GM10266 (cell line): Measurements from ENCODE around the gene CNOT6L.

Source experiments
- DNase-seq: peaks from one replicate; pipeline ENCODE4 v3.0.0; 2012; ENCODE audit errors: extremely low spot score
- CTCF ChIP-seq: IDR thresholded peaks from 2 replicates; pipeline ENCODE4 v1.5.1; 2012; ENCODE audit warnings: mild to moderate bottlenecking, low read depth; ENCODE audit not compliant: control insufficient read depth, insufficient read depth; ENCODE audit errors: missing control alignments

CNOT6L gene

DNA sequence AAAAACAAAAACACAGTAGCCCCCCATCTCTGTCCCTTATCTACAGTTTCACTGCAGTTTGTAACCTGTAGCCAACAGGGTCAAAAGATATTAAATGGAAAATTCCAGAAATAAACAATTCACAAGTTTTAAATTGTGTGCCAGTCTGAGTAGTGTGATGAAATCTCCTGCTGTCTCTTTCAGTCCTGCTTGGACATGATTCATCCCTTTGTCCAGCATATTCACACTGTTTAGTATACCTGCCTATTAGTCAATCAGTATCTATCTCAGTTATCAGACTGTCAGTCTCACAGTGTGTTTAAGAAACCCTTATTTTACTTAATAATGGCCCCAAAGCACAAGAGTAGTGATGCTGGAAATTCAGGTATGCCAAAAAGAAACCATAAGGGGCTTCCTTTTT is 21.9 kb downstream of the CNOT6L start:
- no peak for TF ChIP-seq CTCF
- no peak for DNase-seq

DNA sequence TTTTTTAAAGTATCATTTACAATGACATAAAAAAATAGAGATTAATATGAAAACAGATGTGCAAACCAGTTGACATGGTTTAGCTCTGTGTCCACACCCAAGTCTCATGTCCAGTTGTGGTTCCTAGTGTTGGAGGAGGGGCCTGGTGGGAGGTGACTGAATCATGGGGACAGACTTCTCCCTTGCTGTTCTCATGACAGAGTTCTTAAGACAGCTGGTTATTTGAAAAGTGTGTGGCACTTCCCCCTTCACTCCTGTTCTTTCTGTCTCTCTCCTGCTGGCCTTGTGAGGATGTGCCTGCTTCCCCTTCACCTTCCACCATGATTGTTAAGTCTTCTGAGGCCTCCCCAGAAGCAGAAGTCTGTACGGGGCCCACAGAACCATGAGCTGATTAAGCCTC is 23.8 kb downstream of the CNOT6L start:
- no peak for DNase-seq
- TF ChIP-seq CTCF = no peak

- TF ChIP-seq CTCF = no peak
- no peak for DNase-seq
Observed at GRCh38 chr4:77790146-77790545, 29.0 kb downstream of the CNOT6L start.

GRCh38 chr4:77788990-77789389 is 30.2 kb downstream of the CNOT6L start:
- TF ChIP-seq CTCF = no peak
- no peak for DNase-seq

- no peak for TF ChIP-seq CTCF
- no peak for DNase-seq
Observed at GRCh38 chr4:77787969-77788368, 31.2 kb downstream of the CNOT6L start.

DNA sequence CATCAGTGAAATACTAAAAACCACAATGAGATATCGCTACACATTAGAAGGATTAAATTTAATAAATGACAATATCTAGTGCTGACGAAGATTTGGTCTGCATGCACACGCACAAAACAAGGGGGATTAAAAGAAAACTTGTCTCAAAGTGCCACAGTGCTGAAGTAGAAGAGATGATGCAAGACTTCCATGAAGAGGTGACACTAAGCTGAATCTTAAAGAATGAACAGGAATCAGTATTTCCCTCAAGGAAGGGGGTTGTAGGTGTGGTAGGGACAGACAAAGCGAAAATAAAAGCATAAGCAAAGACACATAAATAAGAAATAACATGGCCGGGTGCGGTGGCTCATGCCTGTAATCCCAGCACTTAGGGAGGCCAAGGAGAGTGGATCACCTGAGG is 33.5 kb downstream of the CNOT6L start:
- no peak for DNase-seq
- no peak for TF ChIP-seq CTCF

- no peak for DNase-seq
- no peak for TF ChIP-seq CTCF
Observed at GRCh38 chr4:77783895-77784294, 35.3 kb downstream of the CNOT6L start.
